Measurements from ENCODE around the gene KIAA0753.

The KIAA0753 gene

GRCh38 chr17:6608321-6608720, 32.2 kb downstream of the KIAA0753 start:
- TF ChIP-seq TCF12 (IDR thresholded peaks at IDR 0.05; ENCODE audit: low read depth) (no peak), YY1 (IDR thresholded peaks at IDR 0.05; ENCODE audit: low read depth) (no peak), TAF1 (IDR thresholded peaks at IDR 0.05; ENCODE audit: low read depth) (no peak), EGR1 (IDR thresholded peaks at IDR 0.05) (no peak), EP300 (IDR thresholded peaks at IDR 0.05; ENCODE audit: borderline replicate concordance) (no peak), ZBTB7A (IDR thresholded peaks at IDR 0.05; ENCODE audit: low read depth) (no peak), CEBPB (IDR thresholded peaks at IDR 0.05) (no peak), REST (IDR thresholded peaks at IDR 0.05; ENCODE audit: low read depth) (no peak), MAX (IDR thresholded peaks at IDR 0.05) (no peak), USF1 (IDR thresholded peaks at IDR 0.05) (no peak), NFIC (IDR thresholded peaks at IDR 0.05) (no peak)

GRCh38 chr17:6605142-6605541, 35.4 kb downstream of the KIAA0753 start:
- TF ChIP-seq REST (IDR thresholded peaks at IDR 0.05; ENCODE audit: low read depth) (no peak), YY1 (IDR thresholded peaks at IDR 0.05; ENCODE audit: low read depth) (no peak), EP300 (IDR thresholded peaks at IDR 0.05; ENCODE audit: borderline replicate concordance) (no peak), CEBPB (IDR thresholded peaks at IDR 0.05) (no peak), MAX (IDR thresholded peaks at IDR 0.05) (no peak), NFIC (IDR thresholded peaks at IDR 0.05) (no peak), EGR1 (IDR thresholded peaks at IDR 0.05) (no peak), CREB1 (IDR thresholded peaks at IDR 0.05; ENCODE audit: low read depth) (no peak), TEAD4 (IDR thresholded peaks at IDR 0.05) (no peak)

- TF ChIP-seq CREB1 (IDR thresholded peaks at IDR 0.05; ENCODE audit: low read depth): no peak
- TF ChIP-seq RAD21 (IDR thresholded peaks at IDR 0.05; ENCODE audit: low read depth): no peak
Measured at GRCh38 chr17:6603744-6604325, 36.7 kb downstream of the KIAA0753 start.

- TF ChIP-seq EGR1 (IDR thresholded peaks at IDR 0.05): no peak
- TF ChIP-seq TAF1 (IDR thresholded peaks at IDR 0.05; ENCODE audit: low read depth): no peak
- no peak for TF ChIP-seq NFIC (IDR thresholded peaks at IDR 0.05)
- TF ChIP-seq CEBPB (IDR thresholded peaks at IDR 0.05): no peak
- no peak for TF ChIP-seq YY1 (IDR thresholded peaks at IDR 0.05; ENCODE audit: low read depth)
- no peak for TF ChIP-seq EP300 (IDR thresholded peaks at IDR 0.05; ENCODE audit: borderline replicate concordance)
- no peak for TF ChIP-seq MAX (IDR thresholded peaks at IDR 0.05)
- TF ChIP-seq USF1 (IDR thresholded peaks at IDR 0.05): no peak
Measured at GRCh38 chr17:6602141-6602540, 38.4 kb downstream of the KIAA0753 start.

GRCh38 chr17:6599364-6599763, 41.1 kb downstream of the KIAA0753 start:
- TF ChIP-seq RAD21 (IDR thresholded peaks at IDR 0.05; ENCODE audit: low read depth) (no peak), ZBTB7A (IDR thresholded peaks at IDR 0.05; ENCODE audit: low read depth) (no peak), TAF1 (IDR thresholded peaks at IDR 0.05; ENCODE audit: low read depth) (no peak), TCF12 (IDR thresholded peaks at IDR 0.05; ENCODE audit: low read depth) (no peak), NFIC (IDR thresholded peaks at IDR 0.05) (no peak)

GRCh38 chr17:6597727-6598126, 42.8 kb downstream of the KIAA0753 start:
- TF ChIP-seq TEAD4 (IDR thresholded peaks at IDR 0.05) (no peak), USF1 (IDR thresholded peaks at IDR 0.05) (no peak), CREB1 (IDR thresholded peaks at IDR 0.05; ENCODE audit: low read depth) (no peak), RAD21 (IDR thresholded peaks at IDR 0.05; ENCODE audit: low read depth) (no peak), EGR1 (IDR thresholded peaks at IDR 0.05) (no peak), TAF1 (IDR thresholded peaks at IDR 0.05; ENCODE audit: low read depth) (no peak), REST (IDR thresholded peaks at IDR 0.05; ENCODE audit: low read depth) (no peak), YY1 (IDR thresholded peaks at IDR 0.05; ENCODE audit: low read depth) (no peak)
